Measurements from ENCODE around the gene IFNA4.

The IFNA4 gene

GRCh38 chr9:21165516-21165915 lies 21.9 kb downstream of the IFNA4 start:
- DNase-seq = no peak

GRCh38 chr9:21160178-21160577 lies 27.2 kb downstream of the IFNA4 start:
- no peak for DNase-seq

DNA sequence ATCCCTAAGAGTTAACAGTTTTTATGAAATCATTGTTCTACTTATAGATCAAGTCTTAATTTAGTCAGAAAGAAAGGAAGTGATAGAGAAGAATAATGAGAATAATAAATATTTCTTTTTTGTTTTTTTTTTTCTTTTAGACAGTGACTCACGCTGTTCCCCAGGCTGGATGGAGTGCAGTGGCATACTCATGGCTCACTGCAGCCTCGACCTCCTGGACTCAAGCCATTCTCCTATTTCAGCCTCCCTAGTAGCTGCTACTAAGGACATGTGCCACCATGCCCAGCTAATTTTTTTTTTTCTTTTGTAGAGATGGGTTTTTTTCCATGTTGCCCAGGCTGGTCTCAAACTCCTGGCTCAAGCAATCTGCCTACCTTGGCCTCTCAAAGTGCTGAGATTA lies 31.9 kb downstream of the IFNA4 start:
- no peak for DNase-seq

DNA sequence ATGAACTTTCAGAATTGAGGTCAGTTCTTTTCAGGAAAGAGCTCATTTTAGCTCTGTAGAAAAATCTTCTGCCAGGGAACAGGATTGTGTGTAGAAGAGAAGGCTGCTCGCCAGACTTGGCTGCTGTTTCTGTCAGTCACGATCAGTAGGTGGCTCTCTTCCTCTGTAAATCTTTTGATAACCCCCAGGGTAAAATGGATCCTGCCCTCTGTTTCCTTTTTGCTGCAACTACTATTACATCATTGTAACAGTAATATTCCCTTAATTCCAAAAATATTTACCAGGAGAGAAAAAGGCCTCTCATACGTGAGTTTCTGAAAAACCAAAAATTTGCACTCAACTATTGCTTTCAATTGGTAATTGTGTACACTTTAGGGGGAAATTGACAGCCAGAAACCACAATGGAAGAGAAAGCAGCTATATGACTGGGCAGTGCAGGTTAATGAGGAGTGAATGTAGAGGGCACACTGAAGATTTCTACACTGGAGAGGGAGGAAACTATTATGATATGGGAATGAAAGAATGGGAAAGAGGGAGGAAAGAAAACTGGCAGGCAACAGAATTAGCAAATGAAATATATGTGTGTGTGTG lies 33.3 kb downstream of the IFNA4 start:
- DNase-seq = no peak

DNA sequence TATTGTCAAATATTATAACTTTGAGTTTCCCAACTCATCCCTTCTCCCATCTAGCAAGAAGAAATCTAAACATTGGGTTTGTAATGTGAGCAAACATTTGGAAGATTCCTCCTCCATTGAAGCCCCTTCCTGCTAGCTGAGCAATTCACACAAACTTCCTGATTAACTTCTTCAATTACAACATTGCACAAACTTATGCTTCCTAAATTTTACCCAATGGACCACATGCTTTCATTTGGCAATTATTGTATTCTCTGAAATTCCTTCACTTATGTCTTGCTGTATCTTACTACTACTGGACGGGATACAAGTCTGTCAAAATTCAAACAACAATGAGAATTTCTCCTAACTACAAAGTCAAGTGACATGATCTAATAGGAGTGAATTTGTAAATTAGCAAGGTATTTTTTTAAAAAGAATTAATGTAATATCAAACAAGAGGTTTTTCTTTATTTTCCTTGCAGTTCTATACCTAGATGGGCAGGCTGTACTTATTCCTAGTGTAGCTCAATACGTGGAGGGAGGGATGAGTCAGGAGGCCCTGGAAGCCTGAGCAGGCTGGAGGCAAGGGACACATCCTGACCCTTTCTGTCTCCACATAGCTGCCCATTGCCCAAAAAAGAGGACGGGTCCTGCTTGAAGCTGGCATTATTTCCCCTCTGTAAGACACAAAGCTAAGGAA lies 33.9 kb downstream of the IFNA4 start:
- DNase-seq = no peak

GRCh38 chr9:21144603-21145002 lies 42.8 kb downstream of the IFNA4 start:
- DNase-seq = no peak

DNA sequence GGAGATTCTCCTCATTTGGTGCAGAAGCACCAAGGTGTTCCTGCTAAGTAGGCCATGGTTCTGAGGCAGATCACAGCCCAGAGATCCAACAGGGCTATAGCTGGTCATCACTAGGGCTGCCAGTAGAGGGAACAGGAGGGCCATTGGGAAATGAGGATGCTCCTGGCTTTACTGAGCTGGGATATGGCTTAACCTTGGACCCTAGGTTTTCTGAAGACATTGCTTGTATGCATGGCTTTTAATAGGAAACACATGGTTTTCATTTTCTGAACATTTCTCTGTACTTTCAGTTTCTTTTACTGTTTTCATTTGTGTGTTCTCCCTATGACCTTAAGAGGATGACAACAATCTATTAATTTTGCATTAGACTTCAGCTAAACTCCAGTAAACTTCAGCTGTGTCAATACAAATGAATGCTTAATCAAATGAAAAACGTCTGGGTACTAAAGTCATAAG lies 45.9 kb downstream of the IFNA4 start, which contains the start of gene IFNW1:
Gene IFNW1 (minus strand): TSS at position 406 of the 456 bp plus-strand sequence. CDS start 262 bp downstream, at position 144.
- DNase-seq = no peak

GRCh38 chr9:21137020-21137419 lies 50.4 kb downstream of the IFNA4 start:
- no peak for DNase-seq

All from effector CD8-positive, alpha-beta T cell (primary cell).